ENCODE results near the gene GLOD4. TPM values are rescaled to one million over a fixed set of nuclear protein-coding genes. Genes with fewer than 3 reads are reported as not detected.
"Not testable (repeated sequence)": the region's sequence is repeated elsewhere in the genome, so short reads cannot be mapped to it uniquely, and the experiment has no call there.

GLOD4 gene
- total RNA-seq, 1 donor from 2014 or later, result 36.5 TPM

GRCh38 chr17:755319-755961 is 26.6 kb downstream of the GLOD4 start:
- H3K9me3 ChIP-seq (ENCODE audit: control insufficient read depth in 3 of 3, low read length in 3 of 3); H3K27ac ChIP-seq (ENCODE audit: low read depth, low read length); H3K9ac ChIP-seq (ENCODE audit: low read depth in 1 of 3, low read length in 3 of 3); H3K27me3 ChIP-seq (ENCODE audit: control insufficient read depth in 3 of 3, insufficient read depth in 3 of 3, low read length in 3 of 3); H3K4me3 ChIP-seq (ENCODE audit: low read length in 3 of 3): not testable (repeated sequence)
- H3K36me3 ChIP-seq (ENCODE audit: control insufficient read depth in 3 of 3, insufficient read depth in 3 of 3, low read length in 3 of 3), result peaks cover 9 to 22% (median 10%) of the 10 kb centered on the region in 3 donors
- peaks cover 16 to 23% (median 17%) of the 10 kb centered on the region in 3 donors for H3K4me1 ChIP-seq (ENCODE audit: control insufficient read depth in 3 of 3, insufficient read depth in 3 of 3, low read length in 3 of 3)

GRCh38 chr17:753418-753817 is 28.7 kb downstream of the GLOD4 start:
- no peak overlapping the region for H3K27ac ChIP-seq (ENCODE audit: low read depth, low read length)
- H3K27me3 ChIP-seq (ENCODE audit: control insufficient read depth in 3 of 3, insufficient read depth in 3 of 3, low read length in 3 of 3), result no peaks in the 10 kb centered on the region
- no peaks in the 10 kb centered on the region for H3K9me3 ChIP-seq (ENCODE audit: control insufficient read depth in 3 of 3, low read length in 3 of 3)
- H3K4me1 ChIP-seq (ENCODE audit: control insufficient read depth in 3 of 3, insufficient read depth in 3 of 3, low read length in 3 of 3), result peaks cover 20 to 30% (median 23%) of the 10 kb centered on the region in 3 donors
- H3K4me3 ChIP-seq (ENCODE audit: low read length in 3 of 3), result no peak overlapping the region
- no peak overlapping the region for H3K9ac ChIP-seq (ENCODE audit: low read depth in 1 of 3, low read length in 3 of 3)
- H3K36me3 ChIP-seq (ENCODE audit: control insufficient read depth in 3 of 3, insufficient read depth in 3 of 3, low read length in 3 of 3), result peaks cover 6 to 11% (median 10%) of the 10 kb centered on the region in 3 donors

GRCh38 chr17:752620-753219 is 29.4 kb downstream of the GLOD4 start:
- Histone ChIP-seq H3K36me3 (ENCODE audit: control insufficient read depth in 3 of 3, insufficient read depth in 3 of 3, low read length in 3 of 3) (peaks cover 11 to 12% (median 11%) of the 10 kb centered on the region in 3 donors), H3K9ac (ENCODE audit: low read depth in 1 of 3, low read length in 3 of 3) (peak overlapping the region; percentile 81 to 88 (median 83)), H3K27me3 (ENCODE audit: control insufficient read depth in 3 of 3, insufficient read depth in 3 of 3, low read length in 3 of 3) (no peaks in the 10 kb centered on the region)

GRCh38 chr17:752002-752619 is 30.0 kb downstream of the GLOD4 start, which contains the start of gene GEMIN4:
GEMIN4 (minus strand) TSS chr17:752264; CDS start chr17:752142, 122 bp downstream.
- peak within 1 kb of the TSS; percentile 81 to 88 (median 83) for H3K9ac ChIP-seq (ENCODE audit: low read depth in 1 of 3, low read length in 3 of 3)
- H3K4me3 ChIP-seq (ENCODE audit: low read length in 3 of 3), result peak within 1 kb of the TSS; percentile 73 to 86 (median 86)
- H3K4me1 ChIP-seq (ENCODE audit: control insufficient read depth in 3 of 3, insufficient read depth in 3 of 3, low read length in 3 of 3), result peaks cover 20 to 30% (median 23%) of the 10 kb centered on the region in 3 donors
- peak within 1 kb of the TSS; percentile 64 for H3K27ac ChIP-seq (ENCODE audit: low read depth, low read length)
- H3K27me3 ChIP-seq (ENCODE audit: control insufficient read depth in 3 of 3, insufficient read depth in 3 of 3, low read length in 3 of 3), result no peaks in the 10 kb centered on the region
- H3K36me3 ChIP-seq (ENCODE audit: control insufficient read depth in 3 of 3, insufficient read depth in 3 of 3, low read length in 3 of 3), result peaks cover 15 to 17% (median 16%) of the 10 kb centered on the region in 3 donors
- H3K9me3 ChIP-seq (ENCODE audit: control insufficient read depth in 3 of 3, low read length in 3 of 3), result no peaks in the 10 kb centered on the region

More at GRCh38 chr17:752620-753219, 29.4 kb downstream of the GLOD4 start:
- Histone ChIP-seq H3K27ac (ENCODE audit: low read depth, low read length) (peak overlapping the region; percentile 64), H3K9me3 (ENCODE audit: control insufficient read depth in 3 of 3, low read length in 3 of 3) (no peaks in the 10 kb centered on the region), H3K4me1 (ENCODE audit: control insufficient read depth in 3 of 3, insufficient read depth in 3 of 3, low read length in 3 of 3) (peaks cover 20 to 30% (median 23%) of the 10 kb centered on the region in 3 donors), H3K4me3 (ENCODE audit: low read length in 3 of 3) (peak overlapping the region; percentile 73 to 86 (median 86))

GRCh38 chr17:751269-752001 is 30.6 kb downstream of the GLOD4 start:
- H3K9me3 ChIP-seq (ENCODE audit: control insufficient read depth in 3 of 3, low read length in 3 of 3), result no peaks in the 10 kb centered on the region
- H3K36me3 ChIP-seq (ENCODE audit: control insufficient read depth in 3 of 3, insufficient read depth in 3 of 3, low read length in 3 of 3), result peaks cover 17 to 19% (median 18%) of the 10 kb centered on the region in 3 donors
- no peaks in the 10 kb centered on the region for H3K27me3 ChIP-seq (ENCODE audit: control insufficient read depth in 3 of 3, insufficient read depth in 3 of 3, low read length in 3 of 3)
- peaks cover 20 to 30% (median 23%) of the 10 kb centered on the region in 3 donors for H3K4me1 ChIP-seq (ENCODE audit: control insufficient read depth in 3 of 3, insufficient read depth in 3 of 3, low read length in 3 of 3)
- peak overlapping the region; percentile 75 to 88 (median 83) for H3K9ac ChIP-seq (ENCODE audit: low read depth in 1 of 3, low read length in 3 of 3)
- peak overlapping the region; percentile 73 to 86 (median 86) for H3K4me3 ChIP-seq (ENCODE audit: low read length in 3 of 3)
- H3K27ac ChIP-seq (ENCODE audit: low read depth, low read length), result peak overlapping the region; percentile 64

GRCh38 chr17:750431-751037 is 31.5 kb downstream of the GLOD4 start:
- Histone ChIP-seq H3K27me3 (ENCODE audit: control insufficient read depth in 3 of 3, insufficient read depth in 3 of 3, low read length in 3 of 3) (no peaks in the 10 kb centered on the region), H3K9ac (ENCODE audit: low read depth in 1 of 3, low read length in 3 of 3) (peak overlapping the region; percentile 65 to 88 (median 83)), H3K4me3 (ENCODE audit: low read length in 3 of 3) (peak overlapping the region; percentile 73 to 86 (median 86)), H3K4me1 (ENCODE audit: control insufficient read depth in 3 of 3, insufficient read depth in 3 of 3, low read length in 3 of 3) (peaks cover 20 to 30% (median 23%) of the 10 kb centered on the region in 3 donors), H3K36me3 (ENCODE audit: control insufficient read depth in 3 of 3, insufficient read depth in 3 of 3, low read length in 3 of 3) (peaks cover 26 to 27% (median 27%) of the 10 kb centered on the region in 3 donors), H3K9me3 (ENCODE audit: control insufficient read depth in 3 of 3, low read length in 3 of 3) (no peaks in the 10 kb centered on the region), H3K27ac (ENCODE audit: low read depth, low read length) (no peak overlapping the region)

GRCh38 chr17:749359-749758 is 32.7 kb downstream of the GLOD4 start:
- not testable (repeated sequence) for H3K27me3 ChIP-seq (ENCODE audit: control insufficient read depth in 3 of 3, insufficient read depth in 3 of 3, low read length in 3 of 3); H3K9me3 ChIP-seq (ENCODE audit: control insufficient read depth in 3 of 3, low read length in 3 of 3); H3K4me3 ChIP-seq (ENCODE audit: low read length in 3 of 3); H3K27ac ChIP-seq (ENCODE audit: low read depth, low read length)
- peaks cover 37 to 38% (median 37%) of the 10 kb centered on the region in 3 donors for H3K36me3 ChIP-seq (ENCODE audit: control insufficient read depth in 3 of 3, insufficient read depth in 3 of 3, low read length in 3 of 3)
- H3K9ac ChIP-seq (ENCODE audit: low read depth in 1 of 3, low read length in 3 of 3), result peak overlapping the region in 1 of 3 donors; percentile 16
- peaks cover 20 to 30% (median 23%) of the 10 kb centered on the region in 3 donors for H3K4me1 ChIP-seq (ENCODE audit: control insufficient read depth in 3 of 3, insufficient read depth in 3 of 3, low read length in 3 of 3)

GRCh38 chr17:748604-749003 is 33.5 kb downstream of the GLOD4 start:
- H3K4me3 ChIP-seq (ENCODE audit: low read length in 3 of 3); H3K9me3 ChIP-seq (ENCODE audit: control insufficient read depth in 3 of 3, low read length in 3 of 3); H3K27me3 ChIP-seq (ENCODE audit: control insufficient read depth in 3 of 3, insufficient read depth in 3 of 3, low read length in 3 of 3); H3K9ac ChIP-seq (ENCODE audit: low read depth in 1 of 3, low read length in 3 of 3); H3K27ac ChIP-seq (ENCODE audit: low read depth, low read length): not testable (repeated sequence)
- Histone ChIP-seq H3K36me3 (ENCODE audit: control insufficient read depth in 3 of 3, insufficient read depth in 3 of 3, low read length in 3 of 3) (peaks cover 42 to 44% (median 42%) of the 10 kb centered on the region in 3 donors), H3K4me1 (ENCODE audit: control insufficient read depth in 3 of 3, insufficient read depth in 3 of 3, low read length in 3 of 3) (peaks cover 20 to 30% (median 23%) of the 10 kb centered on the region in 3 donors)

All from skeletal muscle tissue (tissue), 4 donors.